ENCODE measurements around the gene FMO4. TPM values are rescaled to one million over a fixed set of nuclear protein-coding genes. Genes with fewer than 3 reads are reported as not detected.

FMO4 gene
- total and polyA plus RNA-seq, 9 of the 15 experiments (the other 6 are each of a cell fraction or from before 2014, with no cell fraction given) = 0.25 to 1.1 (median 0.54) TPM; not detected in 2

DNA sequence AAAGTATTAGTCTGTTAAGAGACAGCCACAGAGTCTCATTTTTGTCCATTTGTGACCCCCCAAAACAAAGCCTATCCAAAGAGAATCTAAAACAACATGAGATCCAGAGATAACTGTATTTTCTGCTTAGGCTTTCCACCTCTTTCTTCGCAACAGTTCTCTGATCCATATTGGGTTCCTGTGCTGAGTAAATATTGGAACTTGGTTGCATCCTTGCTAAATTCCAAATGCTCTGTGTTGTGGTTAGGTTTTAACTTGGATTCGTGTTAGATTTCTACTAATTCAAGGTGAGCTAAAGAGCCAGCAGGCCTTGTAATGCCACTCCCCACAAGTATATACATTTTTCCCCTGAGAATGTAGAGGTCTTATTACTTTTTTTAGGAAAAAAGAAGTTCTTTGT is 36.4 kb upstream of the FMO4 start (continued):
- TF ChIP-seq, protein P1, sequence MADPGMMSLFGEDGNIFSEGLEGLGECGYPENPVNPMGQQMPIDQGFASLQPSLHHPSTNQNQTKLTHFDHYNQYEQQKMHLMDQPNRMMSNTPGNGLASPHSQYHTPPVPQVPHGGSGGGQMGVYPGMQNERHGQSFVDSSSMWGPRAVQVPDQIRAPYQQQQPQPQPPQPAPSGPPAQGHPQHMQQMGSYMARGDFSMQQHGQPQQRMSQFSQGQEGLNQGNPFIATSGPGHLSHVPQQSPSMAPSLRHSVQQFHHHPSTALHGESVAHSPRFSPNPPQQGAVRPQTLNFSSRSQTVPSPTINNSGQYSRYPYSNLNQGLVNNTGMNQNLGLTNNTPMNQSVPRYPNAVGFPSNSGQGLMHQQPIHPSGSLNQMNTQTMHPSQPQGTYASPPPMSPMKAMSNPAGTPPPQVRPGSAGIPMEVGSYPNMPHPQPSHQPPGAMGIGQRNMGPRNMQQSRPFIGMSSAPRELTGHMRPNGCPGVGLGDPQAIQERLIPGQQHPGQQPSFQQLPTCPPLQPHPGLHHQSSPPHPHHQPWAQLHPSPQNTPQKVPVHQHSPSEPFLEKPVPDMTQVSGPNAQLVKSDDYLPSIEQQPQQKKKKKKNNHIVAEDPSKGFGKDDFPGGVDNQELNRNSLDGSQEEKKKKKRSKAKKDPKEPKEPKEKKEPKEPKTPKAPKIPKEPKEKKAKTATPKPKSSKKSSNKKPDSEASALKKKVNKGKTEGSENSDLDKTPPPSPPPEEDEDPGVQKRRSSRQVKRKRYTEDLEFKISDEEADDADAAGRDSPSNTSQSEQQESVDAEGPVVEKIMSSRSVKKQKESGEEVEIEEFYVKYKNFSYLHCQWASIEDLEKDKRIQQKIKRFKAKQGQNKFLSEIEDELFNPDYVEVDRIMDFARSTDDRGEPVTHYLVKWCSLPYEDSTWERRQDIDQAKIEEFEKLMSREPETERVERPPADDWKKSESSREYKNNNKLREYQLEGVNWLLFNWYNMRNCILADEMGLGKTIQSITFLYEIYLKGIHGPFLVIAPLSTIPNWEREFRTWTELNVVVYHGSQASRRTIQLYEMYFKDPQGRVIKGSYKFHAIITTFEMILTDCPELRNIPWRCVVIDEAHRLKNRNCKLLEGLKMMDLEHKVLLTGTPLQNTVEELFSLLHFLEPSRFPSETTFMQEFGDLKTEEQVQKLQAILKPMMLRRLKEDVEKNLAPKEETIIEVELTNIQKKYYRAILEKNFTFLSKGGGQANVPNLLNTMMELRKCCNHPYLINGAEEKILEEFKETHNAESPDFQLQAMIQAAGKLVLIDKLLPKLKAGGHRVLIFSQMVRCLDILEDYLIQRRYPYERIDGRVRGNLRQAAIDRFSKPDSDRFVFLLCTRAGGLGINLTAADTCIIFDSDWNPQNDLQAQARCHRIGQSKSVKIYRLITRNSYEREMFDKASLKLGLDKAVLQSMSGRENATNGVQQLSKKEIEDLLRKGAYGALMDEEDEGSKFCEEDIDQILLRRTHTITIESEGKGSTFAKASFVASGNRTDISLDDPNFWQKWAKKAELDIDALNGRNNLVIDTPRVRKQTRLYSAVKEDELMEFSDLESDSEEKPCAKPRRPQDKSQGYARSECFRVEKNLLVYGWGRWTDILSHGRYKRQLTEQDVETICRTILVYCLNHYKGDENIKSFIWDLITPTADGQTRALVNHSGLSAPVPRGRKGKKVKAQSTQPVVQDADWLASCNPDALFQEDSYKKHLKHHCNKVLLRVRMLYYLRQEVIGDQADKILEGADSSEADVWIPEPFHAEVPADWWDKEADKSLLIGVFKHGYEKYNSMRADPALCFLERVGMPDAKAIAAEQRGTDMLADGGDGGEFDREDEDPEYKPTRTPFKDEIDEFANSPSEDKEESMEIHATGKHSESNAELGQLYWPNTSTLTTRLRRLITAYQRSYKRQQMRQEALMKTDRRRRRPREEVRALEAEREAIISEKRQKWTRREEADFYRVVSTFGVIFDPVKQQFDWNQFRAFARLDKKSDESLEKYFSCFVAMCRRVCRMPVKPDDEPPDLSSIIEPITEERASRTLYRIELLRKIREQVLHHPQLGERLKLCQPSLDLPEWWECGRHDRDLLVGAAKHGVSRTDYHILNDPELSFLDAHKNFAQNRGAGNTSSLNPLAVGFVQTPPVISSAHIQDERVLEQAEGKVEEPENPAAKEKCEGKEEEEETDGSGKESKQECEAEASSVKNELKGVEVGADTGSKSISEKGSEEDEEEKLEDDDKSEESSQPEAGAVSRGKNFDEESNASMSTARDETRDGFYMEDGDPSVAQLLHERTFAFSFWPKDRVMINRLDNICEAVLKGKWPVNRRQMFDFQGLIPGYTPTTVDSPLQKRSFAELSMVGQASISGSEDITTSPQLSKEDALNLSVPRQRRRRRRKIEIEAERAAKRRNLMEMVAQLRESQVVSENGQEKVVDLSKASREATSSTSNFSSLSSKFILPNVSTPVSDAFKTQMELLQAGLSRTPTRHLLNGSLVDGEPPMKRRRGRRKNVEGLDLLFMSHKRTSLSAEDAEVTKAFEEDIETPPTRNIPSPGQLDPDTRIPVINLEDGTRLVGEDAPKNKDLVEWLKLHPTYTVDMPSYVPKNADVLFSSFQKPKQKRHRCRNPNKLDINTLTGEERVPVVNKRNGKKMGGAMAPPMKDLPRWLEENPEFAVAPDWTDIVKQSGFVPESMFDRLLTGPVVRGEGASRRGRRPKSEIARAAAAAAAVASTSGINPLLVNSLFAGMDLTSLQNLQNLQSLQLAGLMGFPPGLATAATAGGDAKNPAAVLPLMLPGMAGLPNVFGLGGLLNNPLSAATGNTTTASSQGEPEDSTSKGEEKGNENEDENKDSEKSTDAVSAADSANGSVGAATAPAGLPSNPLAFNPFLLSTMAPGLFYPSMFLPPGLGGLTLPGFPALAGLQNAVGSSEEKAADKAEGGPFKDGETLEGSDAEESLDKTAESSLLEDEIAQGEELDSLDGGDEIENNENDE (IDR thresholded peaks at IDR 0.05; ENCODE audit: low read depth, low read length) = no peak
- TF ChIP-seq ZNF717 (CRISPR knock-in tag; IDR thresholded peaks at IDR 0.05) (no peak), CBFB (CRISPR knock-in tag; IDR thresholded peaks at IDR 0.05) (no peak), XRCC4 (IDR thresholded peaks at IDR 0.05; ENCODE audit: extremely low read depth, insufficient read depth, insufficient read length) (no peak), ILK (tag; IDR thresholded peaks at IDR 0.05; ENCODE audit: borderline replicate concordance, low read depth) (no peak), SP1 (CRISPR knock-in tag; IDR thresholded peaks at IDR 0.05) (no peak)
- TF ChIP-seq, protein P2, sequence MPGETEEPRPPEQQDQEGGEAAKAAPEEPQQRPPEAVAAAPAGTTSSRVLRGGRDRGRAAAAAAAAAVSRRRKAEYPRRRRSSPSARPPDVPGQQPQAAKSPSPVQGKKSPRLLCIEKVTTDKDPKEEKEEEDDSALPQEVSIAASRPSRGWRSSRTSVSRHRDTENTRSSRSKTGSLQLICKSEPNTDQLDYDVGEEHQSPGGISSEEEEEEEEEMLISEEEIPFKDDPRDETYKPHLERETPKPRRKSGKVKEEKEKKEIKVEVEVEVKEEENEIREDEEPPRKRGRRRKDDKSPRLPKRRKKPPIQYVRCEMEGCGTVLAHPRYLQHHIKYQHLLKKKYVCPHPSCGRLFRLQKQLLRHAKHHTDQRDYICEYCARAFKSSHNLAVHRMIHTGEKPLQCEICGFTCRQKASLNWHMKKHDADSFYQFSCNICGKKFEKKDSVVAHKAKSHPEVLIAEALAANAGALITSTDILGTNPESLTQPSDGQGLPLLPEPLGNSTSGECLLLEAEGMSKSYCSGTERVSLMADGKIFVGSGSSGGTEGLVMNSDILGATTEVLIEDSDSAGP (CRISPR knock-in tag; IDR thresholded peaks at IDR 0.05) = no peak
